Loucy (cell line): ENCODE data around the gene STARD13.

Experiments used
- CTCF ChIP-seq: fragments of 200-600 bp; sonication (generic); conservative IDR thresholded peaks from 2 replicates; pipeline ENCODE4 v1.5.1; 2014; ENCODE audit warnings: mild to moderate bottlenecking, antibody characterized with exemption, low read length
- EZH2phosphoT487 ChIP-seq: fragments of 200-600 bp; IDR thresholded peaks from 2 replicates; pipeline ENCODE4 v1.6.1; 2018; ENCODE audit warnings: antibody characterized with exemption, mild to moderate bottlenecking, moderate library complexity, borderline replicate concordance

GRCh38 chr13:33232883-33233282, 52.7 kb downstream of the STARD13 start:
- TF ChIP-seq CTCF (no peak), EZH2phosphoT487 (no peak)
